MM.1S (cell line): ENCODE data around the gene AHCYL2.

Experiments used
- DNase-seq: peaks from one replicate; pipeline ENCODE4 v3.0.0-alpha.2; 2015
- H2AFZ ChIP-seq: fragments of 300-600 bp; sonication (generic); 2 replicates; pipeline ENCODE4 v1.6.0; 2016; ENCODE audit warnings: antibody characterized with exemption, low read length
- H3F3A ChIP-seq: fragments of 300-600 bp; sonication (generic); 2 replicates; pipeline ENCODE4 v1.6.1; 2016; ENCODE audit warnings: mild to moderate bottlenecking, antibody characterized with exemption, low read length, moderate library complexity, mixed read lengths; ENCODE audit not compliant: insufficient read depth
- H3K27ac ChIP-seq: fragments of 300-600 bp; sonication (generic); 2 replicates; pipeline ENCODE4 v1.5.1; 2016; ENCODE audit warnings: mild to moderate bottlenecking, low read length
- H3K27me3 ChIP-seq: fragments of 300-600 bp; sonication (generic); replicated peaks from 2 replicates; pipeline ENCODE4 v1.6.0; 2016; ENCODE audit warnings: low read length; ENCODE audit not compliant: insufficient read depth
- H3K36me3 ChIP-seq: fragments of 300-600 bp; sonication (generic); replicated peaks from 2 replicates; pipeline ENCODE4 v1.6.1; 2016; ENCODE audit warnings: mild to moderate bottlenecking, low read length, mixed read lengths; ENCODE audit not compliant: insufficient read depth
- H3K4me1 ChIP-seq: fragments of 300-600 bp; sonication (generic); 2 replicates; pipeline ENCODE4 v1.6.1; 2016; ENCODE audit warnings: low read length, mixed read lengths
- H3K4me2 ChIP-seq: fragments of 300-600 bp; sonication (generic); 2 replicates; pipeline ENCODE4 v1.6.0; 2016; ENCODE audit warnings: low read depth, low read length
- H3K4me3 ChIP-seq: fragments of 300-600 bp; sonication (generic); 2 replicates; pipeline ENCODE4 v1.5.1; 2016; ENCODE audit warnings: low read length, mixed read lengths
- H3K79me2 ChIP-seq: fragments of 300-600 bp; sonication (generic); 2 replicates; pipeline ENCODE4 v1.6.1; 2016; ENCODE audit warnings: mixed run types, low read length, mixed read lengths
- H3K9ac ChIP-seq: fragments of 300-600 bp; sonication (generic); 2 replicates; pipeline ENCODE4 v1.6.1; 2016; ENCODE audit warnings: low read length, mixed read lengths
- H3K9me2 ChIP-seq: fragments of 300-600 bp; sonication (generic); replicated peaks from 2 replicates; pipeline ENCODE4 v1.6.1; 2016; ENCODE audit warnings: mild to moderate bottlenecking, low read length, mixed read lengths; ENCODE audit not compliant: insufficient read depth
- H3K9me3 ChIP-seq: fragments of 300-600 bp; sonication (generic); replicated peaks from 2 replicates; pipeline ENCODE4 v1.6.1; 2016; ENCODE audit warnings: mild to moderate bottlenecking, low read length, mixed read lengths; ENCODE audit not compliant: insufficient read depth
- H4K20me1 ChIP-seq: fragments of 300-600 bp; sonication (generic); 2 replicates; pipeline ENCODE4 v1.6.1; 2016; ENCODE audit warnings: mild to moderate bottlenecking, low read length, moderate library complexity, mixed read lengths; ENCODE audit not compliant: insufficient read depth
- CTCF ChIP-seq: fragments of 300-600 bp; sonication (generic); IDR thresholded peaks from 2 replicates; pipeline ENCODE4 v1.5.1; 2016; ENCODE audit warnings: antibody characterized with exemption, low read length, mixed read lengths
- EZH2 ChIP-seq: fragments of 300-600 bp; sonication (generic); optimal IDR thresholded peaks from 2 replicates; pipeline ENCODE3; 2017; ENCODE audit warnings: low read depth, mild to moderate bottlenecking, antibody characterized with exemption, low read length, mixed read lengths
- EZH2phosphoT487 ChIP-seq: fragments of 300-600 bp; sonication (generic); IDR thresholded peaks from 2 replicates; pipeline ENCODE4 v1.6.1; 2018; ENCODE audit warnings: antibody characterized with exemption, low read length

Gene AHCYL2

GRCh38 chr7:129307592-129307991 is 82.8 kb downstream of the AHCYL2 start:
- no peaks in the 10 kb centered on the region for H3K4me1 ChIP-seq
- H3K79me2 ChIP-seq: no peaks in the 10 kb centered on the region
- H3F3A ChIP-seq: no peaks in the 10 kb centered on the region
- H3K4me3 ChIP-seq: no peak overlapping the region
- no peak for TF ChIP-seq CTCF
- no peak for TF ChIP-seq EZH2phosphoT487
- no peak for TF ChIP-seq EZH2
- no peak overlapping the region for H3K9ac ChIP-seq
- no peak overlapping the region for H3K27ac ChIP-seq
- H3K9me2 ChIP-seq: no peaks in the 10 kb centered on the region
- H3K9me3 ChIP-seq: no peaks in the 10 kb centered on the region
- H3K36me3 ChIP-seq: no peaks in the 10 kb centered on the region
- no peak overlapping the region for H3K4me2 ChIP-seq
- no peak for DNase-seq
- H4K20me1 ChIP-seq: no peaks in the 10 kb centered on the region
- H3K27me3 ChIP-seq: no peaks in the 10 kb centered on the region
- H2AFZ ChIP-seq: no peak overlapping the region

- no peak for DNase-seq
- Histone ChIP-seq H3K9ac (no peak overlapping the region), H3K9me2 (no peaks in the 10 kb centered on the region), H4K20me1 (no peaks in the 10 kb centered on the region), H3K9me3 (no peaks in the 10 kb centered on the region), H3K4me2 (no peak overlapping the region), H3K27ac (no peak overlapping the region), H3K36me3 (no peaks in the 10 kb centered on the region), H3F3A (no peaks in the 10 kb centered on the region), H3K79me2 (no peaks in the 10 kb centered on the region), H2AFZ (no peak overlapping the region), H3K4me3 (no peak overlapping the region), H3K4me1 (no peaks in the 10 kb centered on the region), H3K27me3 (no peaks in the 10 kb centered on the region)
- TF ChIP-seq EZH2 (no peak), CTCF (no peak), EZH2phosphoT487 (no peak)
Measured at GRCh38 chr7:129308047-129308446, 83.2 kb downstream of the AHCYL2 start.

- Histone ChIP-seq H3K9ac (no peak overlapping the region), H3K9me3 (no peaks in the 10 kb centered on the region), H3K27me3 (no peaks in the 10 kb centered on the region)
Measured at GRCh38 chr7:129311429-129311828, 86.6 kb downstream of the AHCYL2 start.

More at GRCh38 chr7:129311429-129311828, 86.6 kb downstream of the AHCYL2 start:
- Histone ChIP-seq H3K9me2 (no peaks in the 10 kb centered on the region), H3K79me2 (no peaks in the 10 kb centered on the region), H2AFZ (no peak overlapping the region), H3K27ac (no peak overlapping the region), H4K20me1 (no peaks in the 10 kb centered on the region), H3K4me2 (no peak overlapping the region), H3K4me1 (peaks cover 5% of the 10 kb centered on the region; the same call in 1 of the 2 replicates), H3K36me3 (no peaks in the 10 kb centered on the region), H3F3A (0 out of 2 replicates have a peak, but pooled peaks cover 3% of the 10 kb centered on the region), H3K4me3 (no peak overlapping the region)
- DNase-seq: no peak
- TF ChIP-seq CTCF: no peak
